ENCODE data around the gene ASAP3. TPM values are rescaled to one million over a fixed set of nuclear protein-coding genes. Genes with fewer than 3 reads are reported as not detected.

Gene ASAP3
- total and polyA plus RNA-seq, 4 donors, result 33.3 to 60.6 (median 38.1) TPM

GRCh38 chr1:23444596-23445390 lies 39.2 kb downstream of the ASAP3 start:
- H3K4me1 ChIP-seq (ENCODE audit: control insufficient read depth, insufficient read depth, low read length), result no peaks in the 10 kb centered on the region
- H3K27ac ChIP-seq (ENCODE audit: low read depth, low read length), result no peak overlapping the region
- no peaks in the 10 kb centered on the region for H3K27me3 ChIP-seq (ENCODE audit: control insufficient read depth, insufficient read depth, low read length)
- no peaks in the 10 kb centered on the region for H3K9me3 ChIP-seq (ENCODE audit: control insufficient read depth, insufficient read depth, low read length)
- DNase-seq (ENCODE audit: low read depth in 4 of 6, low spot score in 6 of 6), result no peak
- no peak overlapping the region for H3K4me3 ChIP-seq (ENCODE audit: low read depth, low read length)
- H3K36me3 ChIP-seq (ENCODE audit: control insufficient read depth, insufficient read depth, low read length), result peaks cover 20% of the 10 kb centered on the region
- whole genome bisulfite sequencing (ENCODE audit: insufficient coverage), result 88% methylated on average over 3 of the region's 4 CpGs

- no CpG with 5 or more reads among the region's 4 CpGs for WGBS (ENCODE audit: insufficient coverage)
- no peak overlapping the region for H3K4me3 ChIP-seq (ENCODE audit: low read depth, low read length)
- peaks cover 23% of the 10 kb centered on the region for H3K36me3 ChIP-seq (ENCODE audit: control insufficient read depth, insufficient read depth, low read length)
- peak in 1 of 6 donors; percentile 38 for DNase-seq (ENCODE audit: low read depth in 4 of 6, low spot score in 6 of 6)
- H3K9me3 ChIP-seq (ENCODE audit: control insufficient read depth, insufficient read depth, low read length), result no peaks in the 10 kb centered on the region
- H3K4me1 ChIP-seq (ENCODE audit: control insufficient read depth, insufficient read depth, low read length), result no peaks in the 10 kb centered on the region
- H3K27me3 ChIP-seq (ENCODE audit: control insufficient read depth, insufficient read depth, low read length), result no peaks in the 10 kb centered on the region
- no peak overlapping the region for H3K27ac ChIP-seq (ENCODE audit: low read depth, low read length)
These were observed 39.9 kb downstream of the ASAP3 start for GRCh38 chr1:23444104-23444533.

- Histone ChIP-seq H3K4me3 (ENCODE audit: low read depth, low read length) (no peak overlapping the region), H3K36me3 (ENCODE audit: control insufficient read depth, insufficient read depth, low read length) (peaks cover 30% of the 10 kb centered on the region), H3K27me3 (ENCODE audit: control insufficient read depth, insufficient read depth, low read length) (no peaks in the 10 kb centered on the region), H3K9me3 (ENCODE audit: control insufficient read depth, insufficient read depth, low read length) (no peaks in the 10 kb centered on the region), H3K27ac (ENCODE audit: low read depth, low read length) (no peak overlapping the region), H3K4me1 (ENCODE audit: control insufficient read depth, insufficient read depth, low read length) (no peaks in the 10 kb centered on the region)
- DNase-seq (ENCODE audit: low read depth in 4 of 6, low spot score in 6 of 6), result no peak
- 73% methylated on average over 3 of the region's 3 CpGs for WGBS (ENCODE audit: insufficient coverage)
These were observed 41.2 kb downstream of the ASAP3 start for GRCh38 chr1:23442751-23443150.

- WGBS (ENCODE audit: insufficient coverage), result 88% methylated on average over 6 of the region's 8 CpGs
- Histone ChIP-seq H3K9me3 (ENCODE audit: control insufficient read depth, insufficient read depth, low read length) (no peaks in the 10 kb centered on the region), H3K27me3 (ENCODE audit: control insufficient read depth, insufficient read depth, low read length) (no peaks in the 10 kb centered on the region), H3K36me3 (ENCODE audit: control insufficient read depth, insufficient read depth, low read length) (peaks cover 42% of the 10 kb centered on the region), H3K27ac (ENCODE audit: low read depth, low read length) (no peak overlapping the region), H3K4me3 (ENCODE audit: low read depth, low read length) (no peak overlapping the region), H3K4me1 (ENCODE audit: control insufficient read depth, insufficient read depth, low read length) (no peaks in the 10 kb centered on the region)
- DNase-seq (ENCODE audit: low read depth in 4 of 6, low spot score in 6 of 6), result no peak
These were observed 42.4 kb downstream of the ASAP3 start for GRCh38 chr1:23441446-23442148.

GRCh38 chr1:23438545-23438944 lies 45.4 kb downstream of the ASAP3 start:
- DNase-seq (ENCODE audit: low read depth in 4 of 6, low spot score in 6 of 6), result no peak
- Histone ChIP-seq H3K4me3 (ENCODE audit: low read depth, low read length) (no peak overlapping the region), H3K27ac (ENCODE audit: low read depth, low read length) (no peak overlapping the region), H3K4me1 (ENCODE audit: control insufficient read depth, insufficient read depth, low read length) (no peaks in the 10 kb centered on the region), H3K36me3 (ENCODE audit: control insufficient read depth, insufficient read depth, low read length) (peaks cover 67% of the 10 kb centered on the region), H3K9me3 (ENCODE audit: control insufficient read depth, insufficient read depth, low read length) (no peaks in the 10 kb centered on the region), H3K27me3 (ENCODE audit: control insufficient read depth, insufficient read depth, low read length) (no peaks in the 10 kb centered on the region)
- 98% methylated on average over 8 of the region's 8 CpGs for WGBS (ENCODE audit: insufficient coverage)

- Histone ChIP-seq H3K4me1 (ENCODE audit: control insufficient read depth, insufficient read depth, low read length) (no peaks in the 10 kb centered on the region), H3K27me3 (ENCODE audit: control insufficient read depth, insufficient read depth, low read length) (no peaks in the 10 kb centered on the region), H3K9me3 (ENCODE audit: control insufficient read depth, insufficient read depth, low read length) (no peaks in the 10 kb centered on the region), H3K4me3 (ENCODE audit: low read depth, low read length) (no peak overlapping the region), H3K36me3 (ENCODE audit: control insufficient read depth, insufficient read depth, low read length) (peaks cover 69% of the 10 kb centered on the region), H3K27ac (ENCODE audit: low read depth, low read length) (no peak overlapping the region)
- 67% methylated on average over 13 of the region's 13 CpGs for WGBS (ENCODE audit: insufficient coverage)
- DNase-seq (ENCODE audit: low read depth in 4 of 6, low spot score in 6 of 6), result no peak
These were observed 46.7 kb downstream of the ASAP3 start for GRCh38 chr1:23437355-23437664.

- no peaks in the 10 kb centered on the region for H3K9me3 ChIP-seq (ENCODE audit: control insufficient read depth, insufficient read depth, low read length)
- no peak for DNase-seq (ENCODE audit: low read depth in 4 of 6, low spot score in 6 of 6)
- H3K27ac ChIP-seq (ENCODE audit: low read depth, low read length), result no peak overlapping the region
- H3K27me3 ChIP-seq (ENCODE audit: control insufficient read depth, insufficient read depth, low read length), result no peaks in the 10 kb centered on the region
- H3K4me3 ChIP-seq (ENCODE audit: low read depth, low read length), result no peak overlapping the region
- 59% methylated on average over 47 of the region's 49 CpGs for WGBS (ENCODE audit: insufficient coverage)
- peaks cover 71% of the 10 kb centered on the region for H3K36me3 ChIP-seq (ENCODE audit: control insufficient read depth, insufficient read depth, low read length)
- H3K4me1 ChIP-seq (ENCODE audit: control insufficient read depth, insufficient read depth, low read length), result no peaks in the 10 kb centered on the region
These were observed 47.2 kb downstream of the ASAP3 start for GRCh38 chr1:23436520-23437354.

- DNase-seq (ENCODE audit: low read depth in 4 of 6, low spot score in 6 of 6), result no peak
- Histone ChIP-seq H3K4me1 (ENCODE audit: control insufficient read depth, insufficient read depth, low read length) (no peaks in the 10 kb centered on the region), H3K9me3 (ENCODE audit: control insufficient read depth, insufficient read depth, low read length) (no peaks in the 10 kb centered on the region), H3K27me3 (ENCODE audit: control insufficient read depth, insufficient read depth, low read length) (no peaks in the 10 kb centered on the region), H3K27ac (ENCODE audit: low read depth, low read length) (no peak overlapping the region), H3K36me3 (ENCODE audit: control insufficient read depth, insufficient read depth, low read length) (peaks cover 74% of the 10 kb centered on the region), H3K4me3 (ENCODE audit: low read depth, low read length) (no peak overlapping the region)
- 88% methylated on average over 7 of the region's 7 CpGs for WGBS (ENCODE audit: insufficient coverage)
These were observed 49.7 kb downstream of the ASAP3 start for GRCh38 chr1:23434260-23434775.

GRCh38 chr1:23433122-23433521 lies 50.9 kb downstream of the ASAP3 start:
- Histone ChIP-seq H3K4me3 (ENCODE audit: low read depth, low read length) (no peak overlapping the region), H3K9me3 (ENCODE audit: control insufficient read depth, insufficient read depth, low read length) (no peaks in the 10 kb centered on the region), H3K27me3 (ENCODE audit: control insufficient read depth, insufficient read depth, low read length) (no peaks in the 10 kb centered on the region), H3K27ac (ENCODE audit: low read depth, low read length) (no peak overlapping the region), H3K4me1 (ENCODE audit: control insufficient read depth, insufficient read depth, low read length) (no peaks in the 10 kb centered on the region), H3K36me3 (ENCODE audit: control insufficient read depth, insufficient read depth, low read length) (peaks cover 72% of the 10 kb centered on the region)
- 97% methylated on average over 10 of the region's 10 CpGs for WGBS (ENCODE audit: insufficient coverage)
- no peak for DNase-seq (ENCODE audit: low read depth in 4 of 6, low spot score in 6 of 6)

All from spinal cord (tissue), 10 donors.